H1 (cell line): ENCODE measurements around the gene EEF2K. TPM values are rescaled to one million over a fixed set of nuclear protein-coding genes. Genes with fewer than 3 reads are reported as not detected.

ENCODE experiments used
- ATF2 ChIP-seq: IDR thresholded peaks from 2 replicates; pipeline ENCODE4 v1.6.1; 2012; ENCODE audit warnings: low read length, inconsistent platforms
- ATF3 ChIP-seq: IDR thresholded peaks from 2 replicates; pipeline ENCODE4 v1.6.1; 2011; ENCODE audit warnings: low read depth, mild to moderate bottlenecking, low read length; ENCODE audit not compliant: insufficient read depth
- CHD1 ChIP-seq: IDR thresholded peaks from 2 replicates; pipeline ENCODE4 v1.6.1; 2012; ENCODE audit warnings: low read depth, low read length, improper control_type of control experiment
- CREB1 ChIP-seq: IDR thresholded peaks from 2 replicates; pipeline ENCODE4 v1.6.1; 2012; ENCODE audit warnings: inconsistent platforms
- CTBP2 ChIP-seq: IDR thresholded peaks from 2 replicates; pipeline ENCODE4 v1.7.0; 2011; ENCODE audit warnings: borderline replicate concordance, mild to moderate bottlenecking, moderate library complexity, mixed read lengths, low read length; ENCODE audit not compliant: insufficient read depth, insufficient read length
- EGR1 ChIP-seq: IDR thresholded peaks from 2 replicates; pipeline ENCODE4 v1.6.1; 2011; ENCODE audit warnings: low read depth, low read length, borderline replicate concordance
- EZH2 ChIP-seq: fragments of 200-600 bp; sonication (generic); IDR thresholded peaks from 2 replicates; pipeline ENCODE4 v1.7.1; 2012; ENCODE audit warnings: low read depth, mild to moderate bottlenecking, moderate library complexity, low read length, inconsistent platforms; ENCODE audit not compliant: severe bottlenecking
- GABPA ChIP-seq: IDR thresholded peaks from 2 replicates; pipeline ENCODE4 v1.6.1; 2011; ENCODE audit warnings: mild to moderate bottlenecking, low read length, moderate library complexity, borderline replicate concordance; ENCODE audit not compliant: insufficient read depth
- KDM1A ChIP-seq: fragments of 200-600, 300-600 bp; sonication (generic); IDR thresholded peaks from 2 replicates; pipeline ENCODE4 v1.7.1; 2016; ENCODE audit warnings: mild to moderate bottlenecking, low read length, borderline replicate concordance
- MAX ChIP-seq: IDR thresholded peaks from 2 replicates; pipeline ENCODE4 v1.6.1; 2012; ENCODE audit warnings: inconsistent platforms
- PHF8 ChIP-seq: fragments of 200-600 bp; sonication (generic); conservative IDR thresholded peaks from 2 replicates; pipeline ENCODE4 v1.7.1; 2012; ENCODE audit warnings: low read depth, mild to moderate bottlenecking, inconsistent platforms, low read length, moderate library complexity
- RBBP5 ChIP-seq: IDR thresholded peaks from 2 replicates; pipeline ENCODE4 v1.7.1; 2012; ENCODE audit warnings: low read depth, mild to moderate bottlenecking, inconsistent platforms, low read length, moderate library complexity, borderline replicate concordance
- SIRT6 ChIP-seq: IDR thresholded peaks from one replicate; pipeline ENCODE4 v1.7.1; 2012; ENCODE audit warnings: low read length, inconsistent platforms
- SP1 ChIP-seq: IDR thresholded peaks from 2 replicates; pipeline ENCODE4 v1.6.1; 2011; ENCODE audit warnings: low read depth, low read length
- SUZ12 ChIP-seq: fragments of 200-600 bp; sonication (generic); IDR thresholded peaks from 2 replicates; pipeline ENCODE4 v1.6.1; 2012; ENCODE audit warnings: mild to moderate bottlenecking, inconsistent platforms, low read length, moderate library complexity, mixed read lengths
- TAF1 ChIP-seq: IDR thresholded peaks from 2 replicates; pipeline ENCODE4 v1.6.1; 2011; ENCODE audit warnings: mild to moderate bottlenecking, low read depth, low read length
- TCF12 ChIP-seq: IDR thresholded peaks from 2 replicates; pipeline ENCODE4 v1.6.1; 2011; ENCODE audit warnings: low read depth, mild to moderate bottlenecking, low read length
- TEAD4 ChIP-seq: IDR thresholded peaks from 2 replicates; pipeline ENCODE4 v1.6.1; 2012; ENCODE audit warnings: low read depth, low read length, inconsistent platforms, mixed read lengths
- USF2 ChIP-seq: IDR thresholded peaks from 2 replicates; pipeline ENCODE4 v1.6.1; 2011; ENCODE audit warnings: low read length, improper control_type of control experiment
- YY1 ChIP-seq: IDR thresholded peaks from 2 replicates; pipeline ENCODE4 v1.6.1; 2011; ENCODE audit warnings: low read depth, mild to moderate bottlenecking, low read length
- polyA plus RNA-seq, 7 experiments: library from polyadenylated mRNA; depleted of rRNA in 3 of 7; stranded (reverse) in 5 of 7; unstranded in 2 of 7; fragments of >200 nt in 5 of 7; fragments of 200-250 nt in 2 of 7; gene quantifications; 1 replicate in 5 of 7; 2 replicates in 1 of 7; 4 replicates in 1 of 7; pipeline versions ENCODE4 v1.2.1 to v1.2.3, GENCODE V29; 2011 to 2013; ENCODE audit warnings: missing spikeins in 2 of 7, mixed read lengths in 2 of 7
- total RNA-seq: library from RNA; stranded (reverse); fragmentation: NEBNext Ultra II Directional; extraction: Animal tissue kit (Norgen Biotek cat#: 25700); gene quantifications from 2 replicates; pipeline ENCODE4 v1.2.1, GENCODE V29; 2021

EEF2K gene
- total and polyA plus RNA-seq, 2 of the 8 experiments (the other 6 are each of a cell fraction or from before 2014, with no cell fraction given): 14.9 to 30.2 TPM

GRCh38 chr16:22297871-22298733 is 92.0 kb downstream of the EEF2K start (continued):
- TF ChIP-seq MAX (no peak), EGR1 (no peak), TEAD4 (no peak), SP1 (0 out of 2 replicates have a peak, but pooled peaks have one; percentile 44), CTBP2 (peak; percentile 15), SIRT6 (no peak), SUZ12 (no peak), RBBP5 (0 out of 2 replicates have a peak, but pooled peaks have one; percentile 9), USF2 (no peak), TAF1 (no peak), YY1 (0 out of 2 replicates have a peak, but pooled peaks have one; percentile 14), CHD1 (no peak), ATF3 (no peak), CREB1 (peak; percentile 73), KDM1A (no peak), GABPA (no peak), EZH2 (no peak), ATF2 (peak; percentile 67; the same call in 1 of the 2 replicates), PHF8 (no peak), TCF12 (no peak)
